Mesendoderm (in vitro differentiated cells): ENCODE results near the gene CADPS2.

ENCODE experiments used
- DNase-seq: peaks from one replicate; pipeline ENCODE4 v3.0.0; 2013
- H2AK5ac ChIP-seq: 2 replicates; pipeline ENCODE4 v1.6.1; 2013; ENCODE audit warnings: low read length, inconsistent platforms
- H2BK120ac ChIP-seq: 2 replicates; pipeline ENCODE4 v1.6.1; 2013; ENCODE audit warnings: low read depth, mild to moderate bottlenecking, low read length, moderate library complexity, mixed read lengths
- H2BK15ac ChIP-seq: replicated peaks from 2 replicates; pipeline ENCODE4 v1.6.1; 2013; ENCODE audit warnings: low read depth, mild to moderate bottlenecking, moderate library complexity
- H2BK5ac ChIP-seq: 2 replicates; pipeline ENCODE4 v1.6.1; 2013; ENCODE audit warnings: low read length, inconsistent platforms
- H3K18ac ChIP-seq: 2 replicates; pipeline ENCODE4 v1.6.1; 2013; ENCODE audit warnings: mild to moderate bottlenecking, low read length, mixed read lengths
- H3K23ac ChIP-seq: one replicate; pipeline ENCODE4 v1.6.1; 2013; ENCODE audit warnings: low read length
- H3K27ac ChIP-seq: 2 replicates; pipeline ENCODE4 v1.5.1; 2013; ENCODE audit warnings: low read depth, mild to moderate bottlenecking, inconsistent platforms, low read length, moderate library complexity
- H3K27me3 ChIP-seq: 2 replicates; pipeline ENCODE4 v1.6.1; 2013; ENCODE audit warnings: low read length, control low read depth, mild to moderate bottlenecking, inconsistent platforms; ENCODE audit not compliant: insufficient read depth, poor library complexity
- H3K36me3 ChIP-seq: 2 replicates; pipeline ENCODE4 v1.6.1; 2013; ENCODE audit warnings: low read length, inconsistent platforms; ENCODE audit not compliant: control insufficient read depth, insufficient read depth
- H3K4ac ChIP-seq: one replicate; pipeline ENCODE4 v1.6.1; 2013; ENCODE audit warnings: low read depth, mild to moderate bottlenecking, low read length, moderate library complexity
- H3K4me1 ChIP-seq: 2 replicates; pipeline ENCODE4 v1.6.1; 2013; ENCODE audit warnings: low read depth, low read length, inconsistent platforms; ENCODE audit not compliant: control insufficient read depth
- H3K4me2 ChIP-seq: 2 replicates; pipeline ENCODE4 v1.6.1; 2013; ENCODE audit warnings: low read length
- H3K4me3 ChIP-seq: 2 replicates; pipeline ENCODE4 v1.5.1; 2013; ENCODE audit warnings: mild to moderate bottlenecking, low read length
- H3K56ac ChIP-seq: one replicate; pipeline ENCODE4 v1.6.1; 2013; ENCODE audit warnings: low read length
- H3K79me1 ChIP-seq: 2 replicates; pipeline ENCODE4 v1.6.1; 2013; ENCODE audit warnings: low read length, inconsistent platforms
- H3K79me2 ChIP-seq: 2 replicates; pipeline ENCODE4 v1.6.1; 2013; ENCODE audit warnings: mild to moderate bottlenecking, low read length; ENCODE audit not compliant: control insufficient read depth, insufficient read depth
- H3K9ac ChIP-seq: 2 replicates; pipeline ENCODE4 v1.6.1; 2013; ENCODE audit warnings: low read length, inconsistent platforms
- H4K5ac ChIP-seq: one replicate; pipeline ENCODE4 v1.6.1; 2013; ENCODE audit warnings: low read length
- H4K8ac ChIP-seq: one replicate; pipeline ENCODE4 v1.6.1; 2013; ENCODE audit warnings: low read depth, mild to moderate bottlenecking, control low read depth, low read length, moderate library complexity
- WGBS: extraction: QIAGEN DNeasy Blood & Tissue Kit; methylation state at CpG from one replicate; pipeline ENCODE4 v1.1.7; 2013; ENCODE audit warnings: low lambda C conversion rate, missing lambda C conversion rate; ENCODE audit not compliant: insufficient coverage; ENCODE audit errors: extremely low coverage; 5-methylcytosine and 5-hydroxymethylcytosine counted together

Gene CADPS2

GRCh38 chr7:122302761-122303530 is 583.3 kb downstream of the CADPS2 start:
- Histone ChIP-seq H3K56ac (no peak overlapping the region), H2BK120ac (no peak overlapping the region), H2BK5ac (no peak overlapping the region), H3K23ac (no peak overlapping the region), H3K9ac (no peak overlapping the region), H3K4me2 (no peak overlapping the region), H2BK15ac (no peak overlapping the region), H3K27me3 (peaks cover 50% of the 10 kb centered on the region), H4K5ac (no peak overlapping the region), H4K8ac (no peak overlapping the region), H3K36me3 (no peaks in the 10 kb centered on the region), H2AK5ac (no peak overlapping the region), H3K4me1 (no peaks in the 10 kb centered on the region), H3K18ac (no peak overlapping the region), H3K79me1 (no peaks in the 10 kb centered on the region), H3K4ac (no peak overlapping the region), H3K4me3 (no peak overlapping the region), H3K79me2 (no peaks in the 10 kb centered on the region), H3K27ac (no peak overlapping the region)
- whole genome bisulfite sequencing: no CpG with 5 or more reads among the region's 16 CpGs
- no peak for DNase-seq

DNA sequence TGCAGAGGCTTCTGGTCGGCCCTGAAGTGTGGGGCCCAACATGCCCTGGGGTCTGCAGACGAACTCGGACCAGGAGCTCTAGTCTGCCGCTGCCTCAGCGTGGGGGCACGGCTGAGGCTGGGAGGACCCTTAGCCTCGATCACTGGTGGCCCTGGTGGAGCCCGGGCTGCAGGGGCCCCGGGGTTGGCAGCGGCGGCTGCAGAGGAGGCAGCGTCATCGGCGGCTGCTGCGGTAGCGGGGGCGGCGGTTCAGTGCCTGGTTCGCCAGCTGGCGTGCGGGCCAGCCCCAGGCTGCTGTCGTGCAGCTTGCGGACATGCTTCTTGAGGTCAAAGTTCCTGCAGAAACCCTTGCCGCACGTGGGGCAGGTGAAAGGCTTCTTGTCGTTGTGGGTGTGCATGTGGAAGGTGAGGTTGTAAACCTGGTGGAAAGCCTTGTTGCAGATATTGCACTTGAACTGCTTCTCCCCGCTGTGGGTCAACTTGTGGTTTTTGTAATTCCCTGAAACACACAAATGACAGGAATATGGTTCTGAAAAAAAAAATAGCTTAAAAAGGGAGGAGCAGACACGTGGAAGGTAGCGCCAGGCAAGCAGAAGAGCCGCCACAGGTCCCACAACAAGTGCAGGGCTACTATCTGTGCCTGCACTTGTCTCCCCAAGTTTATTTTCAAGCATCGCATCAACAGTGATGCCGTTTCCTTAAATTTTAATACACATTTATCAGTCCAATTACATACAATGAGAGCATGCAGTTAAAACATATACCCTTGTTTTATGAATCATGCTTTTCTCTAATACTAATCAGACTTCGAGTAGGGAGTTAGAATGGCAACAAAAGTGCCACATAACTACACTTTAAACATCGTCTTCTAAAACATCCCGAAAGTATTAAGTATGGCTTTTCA is 584.2 kb downstream of the CADPS2 start:
- Histone ChIP-seq H3K4me2 (no peak overlapping the region), H3K27me3 (peaks cover 50% of the 10 kb centered on the region), H3K18ac (no peak overlapping the region), H4K5ac (no peak overlapping the region), H2BK120ac (no peak overlapping the region), H3K79me2 (no peaks in the 10 kb centered on the region), H3K79me1 (no peaks in the 10 kb centered on the region), H2BK15ac (no peak overlapping the region), H3K4ac (no peak overlapping the region), H3K4me3 (no peak overlapping the region), H4K8ac (no peak overlapping the region), H3K36me3 (no peaks in the 10 kb centered on the region), H3K56ac (no peak overlapping the region), H3K23ac (no peak overlapping the region), H2AK5ac (no peak overlapping the region), H3K4me1 (no peaks in the 10 kb centered on the region), H3K9ac (no peak overlapping the region), H3K27ac (no peak overlapping the region), H2BK5ac (no peak overlapping the region)
- DNase-seq: peak; percentile 31
- no CpG with 5 or more reads among the region's 35 CpGs for WGBS

- Histone ChIP-seq H3K4me3 (no peak overlapping the region), H4K5ac (no peak overlapping the region), H2BK5ac (no peak overlapping the region), H3K27me3 (peaks cover 50% of the 10 kb centered on the region), H3K9ac (no peak overlapping the region), H3K4me2 (no peak overlapping the region), H3K4me1 (no peaks in the 10 kb centered on the region), H3K79me1 (no peaks in the 10 kb centered on the region), H3K79me2 (no peaks in the 10 kb centered on the region), H3K36me3 (no peaks in the 10 kb centered on the region), H4K8ac (no peak overlapping the region), H3K18ac (no peak overlapping the region), H2BK120ac (no peak overlapping the region), H2BK15ac (no peak overlapping the region), H3K27ac (no peak overlapping the region), H2AK5ac (no peak overlapping the region), H3K56ac (no peak overlapping the region), H3K23ac (no peak overlapping the region), H3K4ac (no peak overlapping the region)
- no peak for DNase-seq
- WGBS: no CpG with 5 or more reads among the region's 11 CpGs
Observed at GRCh38 chr7:122300956-122301833, 585.1 kb downstream of the CADPS2 start.

DNA sequence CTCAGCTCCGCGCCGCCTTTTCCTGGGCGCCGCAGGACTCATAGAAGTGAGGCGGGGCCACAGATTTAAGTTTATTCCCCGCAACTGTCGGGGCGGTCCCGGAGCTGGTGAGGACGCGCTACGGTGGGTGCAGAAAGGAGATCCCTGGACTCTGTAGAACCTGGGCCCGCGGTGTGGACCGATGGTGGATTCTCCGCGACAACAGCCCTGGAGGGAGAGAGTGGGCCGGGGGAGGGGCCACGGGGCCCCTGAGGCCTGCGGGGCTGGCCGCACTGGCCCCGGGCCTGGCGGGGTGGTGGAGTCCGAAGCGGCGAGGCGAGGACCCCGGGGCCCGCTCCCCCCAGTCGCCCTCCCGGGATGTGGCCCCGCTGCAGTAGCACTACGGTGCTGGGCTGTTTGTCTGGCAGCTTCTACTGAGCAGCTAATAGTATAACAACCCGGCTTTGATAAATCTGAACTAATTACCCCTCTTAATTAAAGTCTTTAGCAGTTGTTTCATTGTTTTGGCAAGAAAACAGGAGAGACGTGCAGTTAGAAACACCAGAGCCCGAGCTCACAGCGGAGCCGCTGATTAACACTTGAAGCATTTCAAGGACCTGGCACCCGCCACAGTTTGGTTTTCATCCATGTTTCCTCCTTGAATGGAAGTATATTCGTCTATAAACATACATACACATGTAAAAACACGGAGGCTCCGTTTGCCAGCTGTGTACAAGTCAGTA is 585.9 kb downstream of the CADPS2 start:
- WGBS: no CpG with 5 or more reads among the region's 43 CpGs
- peak overlapping the region; percentile 66 for H3K56ac ChIP-seq
- peak; percentile 23 for DNase-seq
- no peaks in the 10 kb centered on the region for H3K36me3 ChIP-seq
- H2BK120ac ChIP-seq: no peak overlapping the region
- H3K4ac ChIP-seq: no peak overlapping the region
- H3K79me1 ChIP-seq: no peaks in the 10 kb centered on the region
- peak overlapping the region; percentile 24 for H3K18ac ChIP-seq
- no peaks in the 10 kb centered on the region for H3K79me2 ChIP-seq
- no peak overlapping the region for H4K8ac ChIP-seq
- peak overlapping the region; percentile 13 for H3K4me3 ChIP-seq
- H3K23ac ChIP-seq: no peak overlapping the region
- peak overlapping the region; percentile 92 for H3K4me2 ChIP-seq
- H2AK5ac ChIP-seq: no peak overlapping the region
- H3K4me1 ChIP-seq: no peaks in the 10 kb centered on the region
- peaks cover 48% of the 10 kb centered on the region for H3K27me3 ChIP-seq
- peak overlapping the region; percentile 56 for H3K9ac ChIP-seq
- H3K27ac ChIP-seq: no peak overlapping the region
- H2BK15ac ChIP-seq: no peak overlapping the region
- no peak overlapping the region for H4K5ac ChIP-seq
- no peak overlapping the region for H2BK5ac ChIP-seq

DNA sequence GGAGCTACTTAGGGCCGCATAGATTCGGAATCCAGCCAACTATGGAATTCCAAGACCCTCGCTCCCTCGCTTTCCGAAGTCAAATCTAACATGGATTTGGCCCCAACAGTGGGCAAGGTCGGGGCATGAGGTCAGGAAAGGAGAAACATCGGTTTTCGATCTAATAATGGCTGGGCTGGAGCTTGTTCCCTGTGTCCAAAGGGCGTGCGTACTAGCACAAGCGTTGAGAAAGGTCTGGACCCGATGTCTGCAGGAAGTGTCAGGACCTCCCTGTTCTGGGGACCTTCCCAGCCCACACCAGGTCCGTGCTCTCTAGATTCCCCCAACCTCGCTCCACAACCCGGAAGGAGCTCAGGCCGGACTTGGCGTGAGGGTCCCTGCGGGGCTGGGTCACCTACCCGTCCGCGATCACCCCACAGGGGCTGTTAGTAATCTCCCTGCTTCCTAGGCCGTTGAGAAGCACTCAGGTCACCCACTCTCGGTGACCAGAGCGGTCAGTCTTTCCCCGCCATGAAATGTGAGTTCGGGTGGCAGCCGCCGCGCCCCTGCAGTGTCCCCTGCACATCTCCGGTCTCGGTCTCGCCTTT is 586.5 kb downstream of the CADPS2 start:
- Histone ChIP-seq H2BK120ac (no peak overlapping the region), H3K4me1 (no peaks in the 10 kb centered on the region), H4K8ac (no peak overlapping the region), H3K79me1 (no peaks in the 10 kb centered on the region), H2BK5ac (no peak overlapping the region), H3K4me2 (peak overlapping the region; percentile 92), H3K56ac (peak overlapping the region; percentile 66), H2BK15ac (no peak overlapping the region), H3K23ac (no peak overlapping the region), H3K27me3 (peaks cover 45% of the 10 kb centered on the region), H3K9ac (peak overlapping the region; percentile 56), H2AK5ac (no peak overlapping the region), H3K4ac (no peak overlapping the region), H3K4me3 (peak overlapping the region; percentile 13), H3K18ac (peak overlapping the region; percentile 24), H4K5ac (no peak overlapping the region), H3K27ac (no peak overlapping the region), H3K79me2 (no peaks in the 10 kb centered on the region), H3K36me3 (no peaks in the 10 kb centered on the region)
- whole genome bisulfite sequencing: no CpG with 5 or more reads among the region's 32 CpGs
- DNase-seq: peak; percentile 51
